ENCODE results near the gene DPP10.

- TF ChIP-seq, protein P1, sequence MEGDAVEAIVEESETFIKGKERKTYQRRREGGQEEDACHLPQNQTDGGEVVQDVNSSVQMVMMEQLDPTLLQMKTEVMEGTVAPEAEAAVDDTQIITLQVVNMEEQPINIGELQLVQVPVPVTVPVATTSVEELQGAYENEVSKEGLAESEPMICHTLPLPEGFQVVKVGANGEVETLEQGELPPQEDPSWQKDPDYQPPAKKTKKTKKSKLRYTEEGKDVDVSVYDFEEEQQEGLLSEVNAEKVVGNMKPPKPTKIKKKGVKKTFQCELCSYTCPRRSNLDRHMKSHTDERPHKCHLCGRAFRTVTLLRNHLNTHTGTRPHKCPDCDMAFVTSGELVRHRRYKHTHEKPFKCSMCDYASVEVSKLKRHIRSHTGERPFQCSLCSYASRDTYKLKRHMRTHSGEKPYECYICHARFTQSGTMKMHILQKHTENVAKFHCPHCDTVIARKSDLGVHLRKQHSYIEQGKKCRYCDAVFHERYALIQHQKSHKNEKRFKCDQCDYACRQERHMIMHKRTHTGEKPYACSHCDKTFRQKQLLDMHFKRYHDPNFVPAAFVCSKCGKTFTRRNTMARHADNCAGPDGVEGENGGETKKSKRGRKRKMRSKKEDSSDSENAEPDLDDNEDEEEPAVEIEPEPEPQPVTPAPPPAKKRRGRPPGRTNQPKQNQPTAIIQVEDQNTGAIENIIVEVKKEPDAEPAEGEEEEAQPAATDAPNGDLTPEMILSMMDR (IDR thresholded peaks at IDR 0.05), result no peak
- TF ChIP-seq POLR2AphosphoS5 (IDR thresholded peaks at IDR 0.05; ENCODE audit: low read depth, low read length), result no peak
- TF ChIP-seq SIN3A (IDR thresholded peaks at IDR 0.05; ENCODE audit: borderline replicate concordance, insufficient read depth, low read depth, low read length), result no peak
These were observed 856.8 kb downstream of the DPP10 start for GRCh38 chr2:115299199-115299598.
